ENCODE measurements around the gene CBX4.

Gene CBX4

DNA sequence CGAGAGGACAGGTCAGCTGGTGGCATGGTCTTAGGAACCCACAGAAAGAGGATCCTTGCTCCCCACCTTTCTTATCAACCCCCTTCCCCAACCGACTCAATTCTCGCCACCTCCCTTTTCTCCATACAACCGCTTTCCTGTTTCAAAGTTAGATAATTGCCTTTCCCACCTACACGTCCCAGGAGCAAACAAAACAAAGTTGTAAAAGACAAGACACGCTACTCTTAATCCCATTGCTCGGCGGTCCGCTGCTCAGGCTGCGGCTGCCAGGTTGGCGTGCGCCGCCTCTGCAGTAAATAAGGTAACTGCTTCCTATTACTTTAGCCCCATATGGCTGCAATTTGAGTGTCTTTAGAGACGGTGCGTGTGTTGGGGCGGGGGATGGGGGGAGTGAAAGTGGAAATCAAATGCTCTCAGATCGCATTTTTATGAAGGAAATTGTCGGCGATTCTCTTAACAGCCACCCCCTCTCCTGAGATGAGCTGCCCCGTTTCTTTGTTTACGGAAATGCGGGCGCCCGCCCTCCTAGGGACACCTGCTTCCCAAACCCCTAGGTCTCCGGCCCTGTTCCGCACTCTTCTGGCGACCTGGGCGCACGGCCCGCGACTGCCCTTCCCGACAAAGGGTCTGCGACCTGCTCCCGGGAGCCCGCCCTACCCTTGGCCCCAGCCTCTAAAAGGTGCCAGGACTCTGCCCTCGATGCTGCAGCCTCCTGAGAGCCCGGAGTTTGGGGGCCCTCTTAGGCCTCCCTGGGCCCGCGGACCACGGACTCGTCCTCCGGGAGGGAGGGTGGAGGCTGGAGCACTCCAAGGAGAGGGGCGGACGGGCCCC, 38.7 kb downstream of the CBX4 start:
- DNase-seq (ENCODE audit: low read depth, low spot score), result peak; percentile 75

DNA sequence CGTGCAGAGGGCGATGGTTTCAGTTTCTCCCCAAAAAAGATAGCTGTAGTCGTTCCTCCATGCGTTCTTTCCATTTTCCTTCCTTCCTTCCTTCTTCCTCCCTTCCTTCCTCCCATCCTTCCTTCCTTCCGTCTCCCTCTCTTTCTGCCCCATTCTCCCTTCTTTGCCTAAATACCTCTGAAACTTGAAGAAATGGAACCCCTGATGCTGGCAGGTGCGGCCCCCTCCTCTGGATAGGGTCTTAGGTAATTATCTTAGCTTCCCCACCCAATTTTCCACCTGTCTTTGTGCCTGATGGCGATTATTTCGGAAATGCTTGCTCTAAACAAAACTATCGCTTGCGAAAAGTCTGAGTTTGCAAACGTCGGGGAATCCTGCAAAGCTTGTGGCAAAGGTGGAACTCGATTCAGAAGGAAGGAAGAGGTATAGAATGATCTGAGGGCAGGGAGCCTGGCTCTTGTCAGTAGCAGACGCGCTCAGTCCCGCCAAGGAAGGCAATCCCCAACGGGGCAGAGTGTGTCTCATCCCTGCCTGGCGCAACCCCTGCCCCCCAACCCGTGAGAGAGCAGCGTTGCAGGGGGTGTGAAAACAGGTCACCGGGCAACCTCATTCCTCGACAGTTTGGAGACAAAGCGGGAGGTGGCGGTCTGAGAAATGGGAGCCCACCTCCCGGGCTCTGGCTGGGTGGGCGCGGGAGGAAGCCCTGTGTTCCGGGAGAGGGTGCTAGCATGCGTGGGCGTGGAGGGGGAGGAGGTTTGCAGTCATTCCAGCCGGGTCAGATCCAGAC, 39.5 kb downstream of the CBX4 start:
- no peak for DNase-seq (ENCODE audit: low read depth, low spot score)

DNA sequence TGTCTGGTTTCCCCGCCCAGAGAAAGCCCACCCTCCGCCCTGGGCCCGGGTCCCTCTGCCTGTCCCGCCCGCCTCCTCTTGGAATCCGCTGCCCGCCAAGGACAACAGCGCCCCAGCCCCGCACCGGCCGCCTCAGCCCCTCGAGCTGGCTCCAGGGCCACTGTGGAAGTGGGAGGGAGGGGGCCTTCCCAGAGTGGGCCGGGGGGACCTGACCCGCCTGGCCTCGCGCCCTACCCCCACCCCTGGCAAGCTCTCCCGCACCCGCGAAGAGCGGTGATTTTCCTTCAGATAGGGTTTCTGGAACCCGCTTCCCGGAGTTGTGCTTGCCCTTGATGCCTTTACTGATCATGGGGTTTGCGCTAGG, 40.1 kb downstream of the CBX4 start:
- no peak for DNase-seq (ENCODE audit: low read depth, low spot score)

DNA sequence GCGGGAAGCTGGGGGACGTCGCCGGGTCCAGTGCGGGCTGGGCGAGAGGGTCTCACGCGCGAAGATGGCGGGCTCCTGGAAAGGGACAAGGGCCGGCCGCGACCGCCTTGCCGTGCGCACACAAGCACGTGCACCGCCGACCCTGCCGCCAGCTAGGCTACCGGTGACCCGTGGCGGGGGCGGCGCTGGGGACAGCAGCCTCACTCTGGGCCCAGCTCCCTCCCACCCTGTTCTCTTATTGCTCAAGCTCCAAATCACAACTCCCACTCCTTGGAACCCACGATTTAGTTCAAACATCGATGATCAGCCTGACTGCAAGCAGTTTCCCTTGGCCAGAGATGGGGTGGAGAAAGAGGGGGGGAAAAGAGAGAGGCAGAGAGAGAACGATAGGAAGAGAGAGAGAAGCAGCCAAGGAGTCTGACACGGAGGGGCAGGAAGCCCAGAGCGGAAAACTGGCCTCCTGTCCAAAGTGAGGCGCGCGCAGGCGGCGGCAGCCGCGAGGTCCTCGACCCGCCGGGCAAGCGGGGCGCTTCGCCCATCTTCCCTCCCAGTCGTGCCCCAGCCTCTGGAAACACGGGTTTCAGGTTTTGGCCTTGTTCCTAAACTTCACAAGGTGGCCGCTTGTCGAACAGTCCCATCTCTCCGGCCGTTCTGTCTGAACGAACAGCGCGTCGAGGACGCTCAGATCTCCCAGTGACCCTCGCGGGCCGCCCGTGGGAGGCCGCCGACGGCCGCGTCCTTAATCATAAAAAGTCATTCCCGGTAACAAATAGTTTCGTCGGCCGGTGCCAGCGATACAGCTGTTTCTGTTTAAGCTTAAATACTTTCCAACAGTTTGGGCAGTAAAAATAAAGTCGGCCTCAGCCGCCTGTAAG, 40.7 kb downstream of the CBX4 start:
- DNase-seq (ENCODE audit: low read depth, low spot score), result no peak

DNA sequence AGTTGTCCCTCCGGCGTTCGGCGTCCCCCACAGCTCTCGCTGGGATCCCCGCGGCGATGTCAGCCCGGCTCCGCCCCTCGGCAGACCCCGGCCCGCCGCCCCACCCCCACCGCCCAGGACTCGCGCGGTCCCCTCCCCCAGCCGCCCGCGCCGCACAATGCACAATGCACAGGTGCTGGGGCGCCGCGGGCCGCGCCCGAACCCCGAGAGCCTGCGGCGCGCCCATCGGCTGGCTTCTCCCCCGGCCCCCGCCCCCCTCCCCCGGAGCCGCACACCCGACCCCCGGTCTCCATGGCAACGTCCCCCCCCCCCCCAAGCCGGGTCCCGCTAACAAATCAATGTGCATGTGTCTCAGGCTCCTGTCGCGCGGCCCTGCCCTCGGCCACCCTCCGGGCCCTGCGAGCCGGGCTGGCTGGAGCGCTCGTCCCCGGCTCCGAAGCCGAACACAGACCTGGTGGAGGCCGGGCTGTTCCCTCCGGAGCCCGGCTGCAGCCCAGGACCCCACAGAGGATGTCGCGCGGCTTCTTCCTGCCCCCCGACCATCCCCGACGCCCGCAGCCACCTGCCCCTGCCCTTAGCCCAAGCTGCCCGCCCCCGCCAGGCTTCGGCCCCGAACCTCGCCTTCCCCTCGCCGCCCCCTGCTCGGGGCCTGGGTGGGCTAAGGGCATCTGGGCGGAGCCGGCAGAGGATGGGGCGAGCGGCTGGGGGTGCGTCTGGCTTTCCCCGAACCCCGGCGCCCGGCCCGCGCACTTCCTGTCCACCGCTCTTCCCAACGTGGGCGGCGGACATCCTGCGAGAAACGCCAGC, 41.5 kb downstream of the CBX4 start:
- no peak for DNase-seq (ENCODE audit: low read depth, low spot score)

DNA sequence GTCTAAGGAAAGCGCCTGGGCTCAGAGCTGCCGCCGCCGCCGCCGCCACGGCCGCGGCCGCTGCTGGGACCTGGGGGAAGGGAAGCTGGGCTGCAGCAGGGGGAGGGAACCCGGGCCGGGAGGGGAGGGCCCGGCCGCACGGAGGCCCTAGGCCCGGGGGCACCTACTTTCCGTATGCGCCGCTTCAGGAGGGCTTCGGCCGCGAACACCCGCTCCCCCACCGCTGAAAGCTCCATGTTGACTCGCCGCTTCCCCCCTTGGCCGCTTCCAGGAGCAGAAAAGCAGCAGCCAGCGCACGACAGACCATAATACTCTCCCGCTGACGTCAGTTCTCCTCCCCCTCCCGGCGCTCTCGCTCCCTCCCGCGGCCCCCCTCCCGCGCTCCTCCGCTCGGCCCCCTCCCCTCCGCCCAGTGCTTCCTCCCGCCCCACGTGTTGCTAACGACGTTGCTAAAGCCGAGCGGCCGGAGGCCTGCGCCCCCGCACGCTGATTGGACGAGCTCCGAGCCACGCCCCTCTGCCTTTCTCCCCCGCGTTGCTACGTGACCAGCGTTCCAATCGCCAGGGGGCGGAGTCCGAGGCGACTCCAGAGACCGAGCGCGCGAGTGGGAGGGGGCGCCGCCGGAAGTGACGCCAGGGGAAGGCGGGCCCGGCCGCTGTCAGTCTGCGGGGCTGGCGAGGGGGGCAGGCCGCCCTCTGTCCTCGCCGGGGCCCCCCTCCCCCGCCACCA, 42.3 kb downstream of the CBX4 start, which contains the start of gene CBX8:
Gene CBX8 (minus strand): TSS at position 315 of the 729 bp plus-strand sequence. CDS start 79 bp downstream, at position 236.
- DNase-seq (ENCODE audit: low read depth, low spot score), result peak; percentile 99

DNA sequence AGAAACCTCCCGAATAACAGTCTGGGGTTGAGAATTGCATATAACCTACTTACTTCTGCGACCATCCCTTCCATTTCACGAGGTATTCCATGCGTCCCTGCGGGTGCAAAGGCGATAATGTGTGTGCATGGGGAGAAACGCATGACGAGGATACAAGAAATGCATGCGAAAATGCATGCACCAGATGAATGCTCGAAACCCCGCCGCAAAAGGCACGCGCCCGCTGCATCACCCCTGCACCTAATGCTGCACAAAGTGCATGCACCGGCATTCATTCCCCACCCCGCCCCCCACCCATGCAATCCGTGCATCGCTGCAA, 42.8 kb downstream of the CBX4 start:
- DNase-seq (ENCODE audit: low read depth, low spot score), result no peak

DNA sequence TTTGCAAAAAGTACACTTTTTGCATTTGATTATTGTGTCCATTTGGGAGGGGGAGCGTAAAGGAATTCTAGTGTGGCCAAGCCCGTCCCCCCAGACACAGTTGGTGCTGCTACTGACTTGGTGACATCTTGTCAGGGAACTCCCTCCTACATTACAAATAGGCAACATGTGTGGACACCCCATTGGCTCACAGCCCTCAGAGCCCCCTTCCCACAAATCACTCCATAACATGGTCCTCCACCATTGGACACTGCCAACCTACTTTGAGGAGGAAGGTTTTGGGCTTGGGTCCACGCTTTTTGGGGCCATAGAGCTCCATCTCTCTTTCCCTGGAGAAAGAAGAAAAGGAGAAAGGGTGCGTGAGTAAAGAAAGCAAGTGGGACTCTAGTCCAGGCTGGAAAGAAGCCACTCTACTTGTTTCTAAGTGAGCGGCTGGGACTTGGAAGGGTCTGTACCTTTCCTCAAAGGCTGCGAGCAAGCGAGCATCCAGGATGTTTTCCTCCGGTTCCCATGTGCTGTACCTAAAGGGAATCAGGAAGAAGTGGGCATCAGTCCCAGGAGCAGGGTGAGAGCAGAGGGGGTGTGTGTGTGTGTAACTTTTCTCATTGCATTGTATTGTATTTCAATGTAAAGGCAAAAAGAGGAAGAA, 43.3 kb downstream of the CBX4 start:
- DNase-seq (ENCODE audit: low read depth, low spot score), result no peak

DNA sequence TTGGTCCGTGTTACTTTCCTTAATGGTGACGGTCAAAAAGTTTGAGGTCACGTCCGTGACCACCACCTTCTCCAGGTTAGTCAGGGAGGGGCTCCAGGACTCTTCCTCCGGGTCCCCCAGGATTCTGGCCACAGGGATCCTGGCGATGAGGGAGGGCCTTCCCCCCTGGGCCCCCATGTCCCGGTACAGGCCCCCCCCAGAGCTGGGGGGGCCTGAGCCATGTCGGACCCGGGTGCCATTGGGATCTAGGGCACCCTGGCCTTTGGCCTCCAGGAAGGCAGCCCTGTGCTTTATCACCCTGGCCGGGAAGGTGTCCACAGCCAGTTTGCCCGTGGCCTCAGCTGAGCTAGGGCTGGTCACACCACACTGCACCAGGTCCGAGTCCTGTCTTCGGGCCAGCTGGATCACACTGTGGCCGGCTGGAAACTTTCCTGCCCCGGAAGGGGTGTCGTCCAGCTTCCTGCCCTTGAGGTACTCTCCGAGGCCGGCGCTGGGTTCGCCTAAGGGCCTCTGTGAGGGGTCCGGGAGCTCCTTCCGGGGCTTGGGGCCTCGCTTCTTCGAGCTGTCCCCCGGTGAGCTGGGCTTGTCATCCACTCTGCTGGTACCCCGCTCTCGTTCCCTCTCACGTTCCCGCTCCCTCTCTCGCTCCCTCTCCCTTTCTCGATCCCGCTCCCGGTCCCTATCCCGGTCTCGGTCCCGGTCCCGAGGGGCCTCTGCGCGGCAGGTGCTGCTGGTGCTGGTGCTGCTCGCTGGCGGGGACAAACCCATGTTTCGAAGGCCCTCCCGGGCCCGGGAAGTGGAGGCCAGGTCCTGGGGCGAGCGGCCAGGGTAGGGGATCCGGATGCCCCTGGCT, 44.4 kb downstream of the CBX4 start:
- DNase-seq (ENCODE audit: low read depth, low spot score), result no peak

DNA sequence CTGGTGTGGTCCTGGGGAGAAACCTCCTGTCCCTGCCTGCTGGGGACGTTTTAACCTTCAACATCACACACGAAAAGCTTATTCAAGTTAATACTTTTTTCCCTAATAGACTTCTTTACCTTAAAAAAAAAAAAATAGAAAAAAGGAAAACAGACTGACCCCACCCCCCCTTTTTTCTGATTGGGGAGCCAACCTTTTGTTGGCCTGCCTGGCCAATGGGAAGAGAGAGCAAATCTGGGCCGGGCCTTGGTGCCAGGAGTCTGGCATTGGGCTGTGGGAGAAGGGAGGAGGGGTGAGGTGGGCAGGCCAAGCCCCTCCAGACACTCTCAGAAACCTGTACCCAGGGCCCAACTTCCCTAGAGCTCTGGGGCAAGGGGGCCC, 45.3 kb downstream of the CBX4 start:
- no peak for DNase-seq (ENCODE audit: low read depth, low spot score)

DNA sequence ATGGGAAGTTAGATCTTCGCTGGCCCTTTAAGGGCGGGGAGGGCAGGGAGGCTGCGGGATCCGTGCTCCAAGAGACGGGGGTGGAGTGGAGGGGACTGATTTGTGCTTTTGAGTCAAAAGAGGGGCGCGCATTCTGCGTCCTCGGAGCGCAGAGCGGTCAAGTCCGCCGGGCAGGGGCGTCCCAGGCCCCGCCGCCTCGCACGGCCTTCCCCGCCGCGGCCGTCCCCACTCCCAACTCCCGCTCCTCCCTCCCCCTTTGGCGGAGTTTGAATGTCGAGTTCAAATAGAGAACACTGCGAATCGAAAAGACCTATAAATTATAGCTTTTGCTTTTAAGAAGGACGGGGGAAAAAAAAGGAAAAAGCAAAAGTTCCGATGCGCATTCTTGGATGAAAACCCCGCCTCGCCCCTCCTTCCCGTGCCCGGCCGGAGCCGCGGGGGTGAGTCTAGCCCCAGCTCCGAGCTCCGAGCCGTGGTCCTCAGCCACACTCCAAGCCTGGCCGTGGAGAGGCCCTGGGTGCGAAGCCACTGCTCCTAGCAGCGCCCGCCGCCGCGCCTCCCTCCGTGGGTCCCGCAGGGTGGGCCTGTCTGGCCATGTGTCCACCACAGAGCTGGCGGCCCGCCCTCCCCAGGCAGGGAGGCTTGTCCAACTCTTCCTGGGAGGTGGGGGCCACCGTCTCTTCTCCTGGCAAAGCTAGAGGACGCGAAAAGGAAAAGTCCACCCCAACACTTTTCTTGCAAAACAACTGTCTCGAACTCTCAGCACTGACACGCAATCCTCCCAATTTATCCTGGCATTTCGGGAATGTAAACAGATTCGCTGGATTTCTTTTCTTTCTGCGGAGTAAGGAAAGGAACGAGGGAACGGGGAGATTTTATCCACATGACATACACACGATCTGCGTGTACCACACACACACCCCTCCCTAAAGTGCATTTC, 46.0 kb downstream of the CBX4 start:
- DNase-seq (ENCODE audit: low read depth, low spot score), result no peak

DNA sequence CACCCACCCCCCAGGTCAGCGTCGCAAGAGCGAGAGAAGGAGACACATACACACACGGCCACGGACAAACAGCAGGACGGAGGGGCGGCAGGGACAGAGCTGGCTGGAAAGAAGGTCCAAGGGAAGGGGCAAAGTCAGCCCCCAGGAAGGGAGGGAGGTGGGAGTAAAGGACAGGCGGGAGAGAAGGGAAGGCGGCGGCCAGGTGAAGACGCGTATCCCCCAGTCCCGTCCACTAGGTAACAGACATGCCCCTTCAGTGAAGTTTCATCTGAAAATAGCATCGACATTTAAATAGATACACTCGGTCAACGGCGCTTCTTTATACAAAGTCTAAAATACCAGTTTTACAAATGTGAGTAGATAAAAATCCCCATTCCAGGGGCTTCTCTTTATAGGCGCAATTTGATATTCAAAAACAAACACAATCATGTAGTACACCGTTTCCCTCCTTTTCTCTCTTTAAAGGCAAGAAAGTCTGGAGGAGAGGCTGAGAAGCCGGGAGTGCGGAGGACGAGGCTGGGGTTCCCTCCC, 46.8 kb downstream of the CBX4 start:
- DNase-seq (ENCODE audit: low read depth, low spot score), result no peak

DNA sequence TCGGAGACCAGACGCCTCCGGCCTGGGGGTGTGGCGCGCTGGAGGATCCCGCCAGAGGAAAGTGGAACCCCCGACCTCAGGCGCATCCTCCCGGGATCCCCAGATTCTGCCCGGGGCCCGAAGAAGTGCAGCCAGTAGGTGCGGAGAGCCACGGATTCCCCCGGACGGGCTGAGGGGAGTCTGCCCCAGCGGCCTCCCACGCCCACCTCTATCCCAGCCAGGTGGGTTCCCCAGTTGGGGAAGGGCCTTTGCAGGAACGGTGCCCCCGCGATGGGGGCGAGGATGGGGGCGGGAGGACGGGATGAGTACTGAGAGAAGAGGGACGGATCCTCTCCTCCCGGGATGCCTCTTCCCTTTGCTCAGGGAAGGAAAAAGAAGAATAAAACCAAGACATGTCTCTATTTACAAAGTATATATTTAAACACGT, 47.5 kb downstream of the CBX4 start:
- DNase-seq (ENCODE audit: low read depth, low spot score), result no peak

DNA sequence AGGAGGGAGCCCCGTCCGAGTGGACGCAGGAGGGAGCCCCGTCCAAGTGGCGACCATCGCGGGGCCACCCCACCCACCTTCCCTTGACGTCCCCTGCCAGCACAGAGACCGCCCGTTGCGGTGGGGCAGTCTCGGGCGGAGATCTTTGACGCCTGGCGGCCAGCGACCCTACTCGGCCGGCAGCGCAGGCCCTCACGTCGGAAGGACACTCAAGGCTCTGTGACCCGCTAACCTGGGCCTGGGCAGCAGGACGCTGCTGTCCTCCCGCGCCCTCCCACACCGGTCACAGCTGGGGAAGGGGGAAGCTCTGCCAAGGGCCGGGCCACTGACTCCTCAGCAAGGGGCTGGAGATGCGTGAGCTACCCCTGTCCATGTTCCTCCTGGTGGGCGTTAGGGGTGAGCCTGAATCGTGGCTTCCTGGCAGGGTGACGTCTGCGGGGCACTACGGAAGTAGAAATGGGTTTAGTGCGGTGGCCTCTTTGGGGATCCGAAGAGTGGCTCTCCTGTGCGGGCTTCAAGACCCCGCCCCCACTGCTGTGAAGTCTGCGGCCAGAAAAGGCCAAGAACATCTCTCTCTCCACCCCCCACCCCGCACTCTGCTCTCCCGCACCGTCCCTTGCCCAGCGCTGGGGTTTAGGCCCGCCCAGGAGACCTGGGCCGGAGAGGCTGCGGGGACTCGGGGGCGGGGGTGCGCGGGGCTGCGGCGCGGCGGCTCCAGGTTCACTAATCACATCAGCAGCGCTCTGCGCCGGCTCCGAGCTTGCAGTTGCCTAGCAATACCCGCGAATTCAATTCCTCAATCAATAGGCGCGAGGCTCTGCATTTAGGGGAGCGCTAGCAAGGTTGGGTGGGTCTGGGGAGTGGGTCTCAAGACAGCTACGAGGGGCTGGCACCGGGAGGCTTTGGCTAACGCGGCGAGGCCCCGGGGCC, 48.2 kb downstream of the CBX4 start:
- no peak for DNase-seq (ENCODE audit: low read depth, low spot score)

DNA sequence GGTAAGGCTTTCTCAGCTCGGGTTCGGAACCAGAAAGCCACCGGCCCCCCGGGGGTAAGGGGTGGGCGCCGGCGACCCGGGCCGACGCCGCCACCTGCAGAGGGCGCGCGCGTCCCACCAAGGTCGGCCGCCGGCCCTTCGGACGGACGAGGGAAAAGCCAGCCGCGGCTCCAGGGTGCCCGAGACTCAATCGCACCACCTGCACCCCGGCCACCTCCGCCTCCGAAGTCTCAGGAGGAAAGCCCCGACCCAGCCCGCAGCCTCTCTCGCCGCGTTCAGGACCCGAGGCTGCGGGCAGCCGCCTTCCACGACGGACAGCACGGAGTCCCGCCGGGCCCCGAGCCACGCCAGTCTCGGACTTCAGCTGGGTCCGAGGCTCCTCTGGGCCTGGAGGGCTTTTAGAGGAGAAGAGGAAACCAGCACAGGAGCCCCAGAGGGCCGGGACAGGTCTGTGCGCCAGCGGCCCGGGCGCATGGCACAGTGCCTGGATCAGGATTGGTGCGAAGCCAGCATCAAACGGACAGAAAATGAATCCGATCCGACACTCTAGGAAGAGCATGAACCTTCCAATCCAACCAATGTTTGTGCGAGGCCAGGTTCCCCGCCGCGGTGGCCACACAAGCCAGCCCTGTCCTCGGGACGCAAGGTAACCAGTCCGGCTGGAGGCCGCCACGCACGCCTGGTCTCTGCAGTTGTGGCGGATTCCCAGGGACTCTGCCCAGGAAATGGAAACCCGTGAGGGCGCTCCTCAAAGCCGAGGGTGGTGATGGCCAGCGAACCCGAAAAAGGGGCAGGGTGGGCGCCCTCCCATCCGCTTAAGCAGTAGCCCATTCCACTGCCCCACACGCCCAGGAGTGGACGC, 49.1 kb downstream of the CBX4 start:
- DNase-seq (ENCODE audit: low read depth, low spot score), result peak; percentile 77
